Astrocyte (in vitro differentiated cells and primary cell): ENCODE results near the gene CEACAM16.

Experiments used
- CTCF ChIP-seq: IDR thresholded peaks from 2 replicates; pipeline ENCODE4 v1.5.1; 2011; ENCODE audit warnings: low read depth, mild to moderate bottlenecking, inconsistent platforms, low read length, moderate library complexity; ENCODE audit not compliant: insufficient read depth
- EZH2 ChIP-seq: IDR thresholded peaks from 2 replicates; pipeline ENCODE4 v1.6.1; 2012; ENCODE audit warnings: mild to moderate bottlenecking, low read length, inconsistent platforms; ENCODE audit not compliant: insufficient read depth

GRCh38 chr19:44754750-44755080 lies 55.8 kb downstream of the CEACAM16 start:
- TF ChIP-seq EZH2 (no peak), CTCF (no peak)
